SK-N-SH treated with all-trans-retinoic acid at 6 μM for 48 hours (cell line): ENCODE data around the gene RPUSD4.

Experiments
- ESRRG ChIP-seq: fragments of 250-450 bp; sonication (Bioruptor Pico); IDR thresholded peaks from 2 replicates; pipeline ENCODE4 v1.6.1; 2021; ENCODE audit warnings: mild to moderate bottlenecking
- ZC3H10 ChIP-seq: fragments of 250-450 bp; sonication (Bioruptor Pico); IDR thresholded peaks from 2 replicates; pipeline ENCODE4 v1.5.1; 2021; ENCODE audit warnings: mild to moderate bottlenecking, moderate library complexity
- ZNF565 ChIP-seq: fragments of 450-650 bp; formaldehyde crosslinking; conservative IDR thresholded peaks from 2 replicates; pipeline ENCODE4 v1.5.0; 2020; ENCODE audit warnings: low read depth, mild to moderate bottlenecking, moderate library complexity

DNA sequence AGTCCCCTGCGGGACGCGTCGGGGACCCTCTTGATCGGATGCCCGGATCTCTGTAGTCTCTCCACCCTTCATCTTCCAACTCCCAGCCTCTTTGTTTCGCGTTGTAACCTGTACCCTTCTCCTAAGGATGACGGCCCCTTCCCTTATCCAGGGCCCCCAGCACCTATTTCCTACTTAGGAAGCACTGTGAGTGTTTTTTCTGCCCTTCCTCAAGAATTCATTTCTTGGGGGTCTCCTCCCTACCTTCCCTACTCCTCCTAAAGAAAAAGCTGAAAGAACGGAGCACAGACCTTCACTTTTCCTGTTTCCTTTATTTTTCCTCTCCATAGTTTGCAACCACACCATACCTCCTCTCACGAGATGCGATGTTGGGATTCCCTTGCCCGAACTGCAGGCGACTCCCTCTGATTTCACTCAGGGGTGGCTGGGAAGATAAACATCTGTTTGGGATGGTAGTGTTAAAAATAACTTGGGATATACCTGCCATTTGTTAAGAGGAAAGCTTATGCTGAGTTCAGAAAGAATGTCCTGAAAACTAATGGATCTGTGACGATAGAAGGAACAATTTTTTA lies 725 bp upstream of the RPUSD4 start:
- TF ChIP-seq ZC3H10 (CRISPR knock-in tag): no peak
- no peak for TF ChIP-seq ESRRG (CRISPR knock-in tag)
- no peak for TF ChIP-seq ZNF565 (CRISPR knock-in tag)
